Amygdala (tissue), 56 donors: Measurements from ENCODE around the gene SNED1.

ENCODE experiments used
- DNase-seq, 56 donors: peaks; one replicate each; lab custom pipeline; 2025; lab: John Stamatoyannopoulos, UW

SNED1 gene

DNA sequence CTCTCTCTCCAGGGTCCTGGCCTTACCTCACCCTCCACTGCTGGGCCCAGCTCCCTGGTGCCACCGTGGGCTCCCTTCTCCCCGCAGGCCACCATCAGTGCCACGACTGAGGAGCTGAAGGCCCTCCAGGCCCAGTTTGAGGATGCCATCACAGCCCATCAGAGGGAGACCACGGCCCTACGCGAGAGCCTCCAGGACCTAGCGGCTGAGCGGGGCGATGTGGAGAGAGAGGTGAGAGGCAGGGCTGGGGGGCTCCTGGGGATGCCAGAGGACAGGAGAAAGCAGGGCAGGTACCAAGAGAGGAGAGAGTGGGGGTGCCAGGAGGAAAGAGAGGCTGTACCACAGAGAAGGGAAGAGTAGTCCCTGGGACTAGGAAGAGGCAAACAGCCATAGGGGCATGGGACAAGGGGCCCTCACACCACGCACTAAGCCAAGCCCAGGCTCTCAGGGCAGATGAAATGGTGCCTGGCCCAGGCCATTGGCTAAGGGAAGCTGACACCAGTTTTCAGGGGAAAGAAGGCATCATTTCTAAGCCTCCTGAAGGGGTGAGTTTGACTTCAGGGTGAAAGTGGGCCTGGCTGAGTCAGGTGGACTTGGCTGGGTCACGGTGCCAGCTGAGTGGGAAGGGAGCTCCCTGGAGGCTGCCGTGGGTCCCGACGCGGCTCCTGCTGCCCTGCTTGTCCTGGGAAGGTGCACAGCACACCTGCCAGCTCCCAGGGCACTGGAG, 39.0 kb upstream of the SNED1 start:
- DNase-seq: no peak

GRCh38 chr2:240959941-240960308, 38.5 kb upstream of the SNED1 start:
- no peak for DNase-seq

GRCh38 chr2:240960309-240960970, 38.0 kb upstream of the SNED1 start:
- DNase-seq: peak in 1 of 56 donors; percentile 26

DNA sequence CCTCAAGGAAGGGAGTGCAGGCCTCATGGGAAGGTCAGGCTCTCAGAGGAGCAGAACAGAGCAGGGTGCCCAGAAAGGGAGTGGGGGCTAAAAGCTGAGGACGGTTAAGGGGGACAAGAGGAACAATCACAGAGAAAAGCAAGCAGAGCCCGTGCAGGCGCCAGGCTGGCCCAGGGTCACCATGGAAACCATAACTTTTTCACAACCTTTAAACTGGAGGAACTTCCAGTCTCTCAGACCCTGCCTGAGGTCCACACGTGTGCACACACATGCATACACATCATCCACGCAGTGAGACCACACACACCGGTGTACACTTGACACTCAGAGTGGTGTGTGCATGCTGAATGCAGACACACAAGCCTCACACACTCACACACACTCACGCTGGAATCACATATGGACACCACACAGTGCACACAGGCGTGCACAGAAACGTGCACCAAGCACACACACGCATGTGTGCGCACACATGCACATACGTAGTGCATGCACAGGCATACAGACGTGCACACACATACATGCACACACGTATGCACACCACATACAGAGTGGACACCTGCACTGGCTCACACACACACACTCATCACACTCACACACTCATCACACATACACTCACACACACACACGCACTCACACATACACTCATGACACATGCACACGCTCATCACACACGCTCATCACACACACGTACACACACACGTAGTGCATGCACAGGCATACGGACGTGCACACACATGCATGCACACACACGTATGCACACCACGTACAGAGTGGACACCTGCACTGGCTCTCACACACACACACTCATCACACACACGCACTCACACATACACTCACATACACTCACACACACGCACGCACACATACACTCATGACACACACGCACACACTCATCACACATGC, 37.2 kb upstream of the SNED1 start:
- DNase-seq: no peak

DNA sequence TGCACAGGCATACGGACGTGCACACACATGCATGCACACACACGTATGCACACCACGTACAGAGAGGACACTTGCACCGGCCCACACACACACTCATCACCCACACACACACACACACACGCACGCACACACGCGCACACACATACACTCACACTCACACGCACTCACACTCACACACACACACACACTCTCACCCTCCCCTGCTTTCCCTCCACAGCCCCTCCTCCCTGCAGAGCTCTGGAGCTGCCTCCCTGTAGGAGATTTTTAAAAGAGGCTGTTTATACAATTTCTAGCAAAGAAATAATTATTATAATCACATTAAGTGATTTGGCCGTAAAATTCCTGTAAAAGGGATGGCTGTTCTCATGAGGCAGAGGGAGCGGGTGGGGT, 36.5 kb upstream of the SNED1 start:
- DNase-seq: no peak

- peak in 1 of 56 donors; percentile 24 for DNase-seq
These were observed 35.9 kb upstream of the SNED1 start for GRCh38 chr2:240962300-240963064.

- DNase-seq: no peak
These were observed 35.2 kb upstream of the SNED1 start for GRCh38 chr2:240963065-240963867.

DNA sequence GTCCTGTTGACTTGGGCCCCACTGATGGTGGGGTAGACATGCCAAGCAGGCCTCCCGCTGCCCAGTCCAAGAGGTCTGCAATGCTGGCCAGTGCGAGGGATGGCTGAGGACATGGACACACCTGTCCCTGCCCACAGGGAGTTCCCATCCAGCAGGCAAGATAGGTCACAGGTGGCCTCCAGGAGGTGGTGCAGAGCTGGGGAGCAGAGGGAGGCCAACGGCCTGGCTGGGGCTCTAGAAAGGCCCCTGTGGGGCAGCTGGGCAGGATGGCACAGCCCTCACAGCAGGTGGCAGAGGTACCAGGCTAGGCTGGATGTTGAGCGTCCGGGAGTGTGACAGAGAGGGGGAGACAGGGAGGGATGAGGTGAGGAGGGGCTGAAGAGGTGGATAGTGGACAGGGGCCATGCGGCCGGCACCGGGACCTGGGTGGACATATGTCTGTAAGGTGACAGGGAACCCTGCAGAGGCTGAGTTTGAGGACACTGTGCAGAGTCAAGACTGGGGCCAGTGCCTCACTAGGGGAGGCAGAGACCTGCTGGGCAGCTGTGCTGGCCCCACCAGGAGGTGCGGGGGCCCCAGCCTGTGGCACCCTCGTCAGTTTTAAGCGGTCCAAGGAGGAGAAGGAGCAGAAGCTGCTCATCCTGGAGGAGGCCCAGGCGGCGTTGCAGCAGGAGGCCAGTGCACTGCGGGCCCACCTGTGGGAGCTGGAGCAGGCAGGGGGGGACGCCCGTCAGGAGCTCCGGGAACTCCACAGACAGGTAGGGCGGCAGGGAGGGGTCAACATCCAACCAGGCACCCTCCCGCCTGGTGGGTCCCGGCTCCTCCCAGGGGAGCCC, 34.3 kb upstream of the SNED1 start:
- DNase-seq: no peak

DNA sequence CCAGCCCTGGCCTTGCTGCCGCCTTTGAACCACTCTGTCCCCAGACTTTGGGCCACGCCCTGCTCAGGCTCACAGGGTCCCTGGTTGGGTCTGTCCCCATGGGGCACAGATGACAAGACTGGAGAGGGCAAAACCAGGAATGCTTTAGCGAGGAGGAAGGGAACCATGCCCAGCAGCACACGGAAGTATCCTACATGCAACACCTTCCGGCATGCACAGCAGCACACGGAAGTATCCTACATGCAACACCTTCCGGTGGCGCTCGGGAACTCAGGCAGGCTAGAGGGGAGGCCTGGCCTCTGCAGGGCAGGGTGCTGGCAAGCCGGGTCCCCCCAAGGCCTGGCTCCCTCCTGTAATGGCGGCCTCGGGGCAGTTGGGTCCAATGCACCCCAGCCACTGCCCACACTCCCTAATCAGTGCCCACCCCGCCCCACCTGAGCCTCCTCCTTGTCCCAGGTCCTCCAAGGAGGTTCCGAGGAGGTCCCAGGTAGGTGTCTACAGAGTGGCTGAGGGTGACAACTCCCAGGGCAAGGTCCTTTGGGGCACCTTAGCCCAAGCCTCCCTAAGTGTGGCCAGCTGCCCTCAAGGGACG, 33.6 kb upstream of the SNED1 start:
- DNase-seq: no peak

DNA sequence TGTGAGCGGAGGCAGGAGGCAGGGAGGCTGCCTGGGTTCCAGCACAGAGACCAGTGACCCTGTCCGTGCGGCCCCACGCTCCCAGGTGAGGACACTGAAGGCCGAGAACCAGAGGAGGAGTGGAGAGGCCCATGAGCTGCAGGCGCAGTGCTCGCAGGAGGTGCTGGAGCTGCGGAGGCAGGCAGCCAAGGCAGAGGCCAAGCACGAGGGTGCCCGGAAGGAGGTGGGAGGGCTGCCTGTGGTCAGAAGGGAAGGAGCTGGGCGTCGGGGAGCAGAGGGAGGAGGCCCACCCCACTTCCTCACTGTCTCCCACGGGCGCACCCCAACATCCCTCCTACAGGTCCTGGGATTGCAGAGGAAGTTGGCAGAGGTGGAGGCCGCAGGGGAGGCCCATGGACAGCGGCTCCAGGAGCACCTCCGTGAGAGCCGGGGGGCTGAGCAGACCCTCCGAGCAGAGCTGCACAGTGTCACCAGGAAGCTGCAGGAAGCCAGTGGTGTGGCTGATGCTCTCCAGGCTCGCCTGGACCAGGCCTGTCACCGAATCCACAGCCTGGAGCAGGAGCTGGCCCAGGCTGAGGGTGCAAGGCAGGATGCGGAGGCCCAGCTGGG, 33.0 kb upstream of the SNED1 start:
- no peak for DNase-seq

DNA sequence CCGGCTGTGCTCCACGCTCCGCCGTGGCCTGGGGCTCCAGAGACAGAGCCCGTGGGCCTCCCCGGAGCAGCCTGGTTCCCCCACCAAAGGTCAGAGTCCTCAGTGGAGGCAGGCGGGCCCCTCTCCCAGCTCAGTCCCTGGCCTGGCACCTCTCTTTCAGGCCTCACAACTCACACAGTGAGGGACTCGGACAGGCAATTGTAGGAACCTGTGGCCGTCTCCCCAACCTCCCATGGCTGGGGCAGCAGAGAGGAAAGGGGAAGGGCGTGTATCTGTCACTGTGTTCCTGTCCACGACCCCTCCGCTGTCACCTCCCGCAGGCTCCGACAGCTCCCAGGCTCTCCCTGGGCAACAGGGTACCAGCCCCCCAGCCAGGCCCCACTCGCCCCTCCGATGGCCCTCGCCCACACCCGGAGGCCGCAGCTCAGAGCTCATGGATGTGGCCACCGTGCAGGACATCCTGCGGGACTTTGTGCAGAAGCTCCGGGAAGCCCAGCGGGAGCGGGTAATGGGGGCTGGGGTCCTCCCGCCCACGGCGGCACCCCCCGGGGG, 32.4 kb upstream of the SNED1 start:
- DNase-seq: no peak

- no peak for DNase-seq
These were observed 31.9 kb upstream of the SNED1 start for GRCh38 chr2:240966457-240966905.

DNA sequence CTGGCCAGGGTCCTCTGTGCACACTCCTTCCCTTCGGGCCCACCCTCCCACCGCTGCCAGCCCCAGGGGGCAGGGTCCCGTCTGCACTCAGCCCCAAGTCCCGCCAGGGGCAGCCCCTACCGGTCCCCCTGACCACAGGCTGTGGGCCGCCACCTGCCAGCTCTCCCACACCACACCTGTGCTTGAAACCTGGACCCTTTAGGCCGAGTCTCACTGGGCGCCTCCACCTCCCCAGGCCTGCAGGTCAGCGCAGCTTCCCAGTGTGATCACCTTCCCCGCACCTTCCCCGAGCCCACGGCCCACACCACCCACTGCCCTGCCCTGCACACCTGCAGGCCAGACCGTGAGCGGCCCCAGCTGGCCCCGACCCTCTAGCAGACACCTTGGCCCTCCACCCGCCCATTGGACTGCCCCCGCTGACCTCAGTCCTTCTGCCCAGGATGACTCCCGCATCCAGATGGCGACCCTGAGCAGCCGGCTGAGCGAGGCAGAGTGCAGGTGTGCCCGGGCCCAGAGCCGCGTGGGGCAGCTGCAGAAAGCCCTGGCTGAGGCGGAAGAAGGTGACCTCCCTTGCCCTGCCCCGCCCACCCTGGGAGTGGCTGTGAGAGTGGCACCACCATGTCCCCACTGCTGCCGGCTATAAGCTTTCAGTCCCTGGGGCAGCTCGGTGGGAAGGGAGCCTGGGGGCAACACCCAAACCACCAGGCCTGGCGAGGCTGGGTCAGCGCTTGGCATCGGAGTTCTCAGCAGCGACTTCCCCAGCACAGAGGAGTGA, 31.3 kb upstream of the SNED1 start:
- DNase-seq: no peak

GRCh38 chr2:240967681-240968621, 30.5 kb upstream of the SNED1 start:
- no peak for DNase-seq
